HCT116 (cell line): ENCODE data around the gene PRKCH. TPM values are rescaled to one million over a fixed set of nuclear protein-coding genes. Genes with fewer than 3 reads are reported as not detected.

Source experiments
- ATAC-seq: fragments of 200-7000 bp; cut with Tn5 transposase; 2 replicates; pipeline ENCODE4 v1.9.1; 2020; ENCODE audit warnings: mild to moderate bottlenecking, moderate library complexity
- BruUV-seq: library from RNA; stranded (reverse); fragments of 400-500 nt; replicated peaks from 2 replicates; lab custom pipeline; 2021; lab: Mats Ljungman, UMichigan
- CTCF ChIA-PET: fragments of 300-600 bp; sonication (Branson Sonifier 250); formaldehyde crosslinking; loops from one replicate; lab custom pipeline; 2021; ENCODE audit warnings: antibody characterized with exemption; lab: Charles Lee
- POLR2A ChIA-PET: fragments of 300-600, 350-600 bp; sonication (Branson Sonifier 250); formaldehyde crosslinking; loops from one replicate; lab custom pipeline; 2021; ENCODE audit warnings: antibody characterized with exemption; lab: Charles Lee
- RAD21 ChIA-PET, 2 experiments: fragments of 300-600 bp; sonication (Branson Sonifier 250); formaldehyde crosslinking; loops; one replicate each; lab custom pipeline; 2023; ENCODE audit warnings: low total read pairs in 2 of 2; ENCODE audit not compliant: uncharacterized antibody in 2 of 2, unreplicated experiment in 2 of 2, low non-redundant PET in 1 of 2; lab: Charles Lee
- DNase-seq: peaks from one replicate; pipeline ENCODE4 v3.0.0-alpha.2; 2010; ENCODE audit warnings: low read depth, low spot score
- H2AFZ ChIP-seq: fragments of 200-600 bp; shearing (Covaris generic), sonication (generic); 2 replicates; pipeline ENCODE4 v1.6.1; 2017; ENCODE audit warnings: low read depth, mixed run types, mixed read lengths, antibody characterized with exemption, low read length; ENCODE audit not compliant: poor library complexity, severe bottlenecking
- H3K27ac ChIP-seq: 2 replicates; pipeline ENCODE4 v1.5.1; 2012; ENCODE audit warnings: low read depth, low read length
- H3K27me3 ChIP-seq: fragments of 200-600 bp; sonication (generic); 2 replicates; pipeline ENCODE4 v1.6.1; 2016; ENCODE audit warnings: mixed run types, low read length, mixed read lengths; ENCODE audit not compliant: insufficient read depth
- H3K36me3 ChIP-seq, 2 experiments: fragments of 200-500 bp in 1 of 2; fragments of 200-600 bp in 1 of 2; sonication (Bioruptor generic) in 1 of 2; sonication (generic) in 1 of 2; 2 replicates each; pipeline versions ENCODE4 v1.5.1 to v1.6.1; 2014 to 2016; ENCODE audit warnings: low read length in 2 of 2, inconsistent platforms in 1 of 2, mixed read lengths in 1 of 2, mixed run types in 1 of 2; ENCODE audit not compliant: insufficient read depth in 2 of 2, control insufficient read depth in 1 of 2
- H3K4me1 ChIP-seq, 2 experiments: fragments of 200-600 bp in 1 of 2; sonication (generic) in 1 of 2; 2 replicates each; pipeline versions ENCODE4 v1.5.1 to v1.6.1; 2012 to 2017; ENCODE audit warnings: low read length in 2 of 2, inconsistent platforms in 1 of 2, mild to moderate bottlenecking in 1 of 2, mixed read lengths in 1 of 2, mixed run types in 1 of 2, moderate library complexity in 1 of 2; ENCODE audit not compliant: insufficient read depth in 2 of 2, control insufficient read depth in 1 of 2
- H3K4me2 ChIP-seq: fragments of 200-600 bp; sonication (generic); 2 replicates; pipeline ENCODE4 v1.6.1; 2017; ENCODE audit warnings: mixed run types, low read length, mixed read lengths
- H3K4me3 ChIP-seq, 2 experiments: fragments of 200-600 bp in 1 of 2; sonication (generic) in 1 of 2; replicated peaks in 1 of 2; 2 replicates each; pipeline ENCODE4 v1.5.1; 2011 to 2016; ENCODE audit warnings: low read length in 2 of 2, control low read depth in 1 of 2, low read depth in 1 of 2, mild to moderate bottlenecking in 1 of 2, mixed read lengths in 1 of 2, mixed run types in 1 of 2
- H3K79me2 ChIP-seq: fragments of 200-600 bp; sonication (generic); 2 replicates; pipeline ENCODE4 v1.6.1; 2017; ENCODE audit warnings: mild to moderate bottlenecking, mixed run types, low read length, moderate library complexity, mixed read lengths; ENCODE audit not compliant: insufficient read depth
- H3K9ac ChIP-seq: fragments of 200-600 bp; sonication (generic); 2 replicates; pipeline ENCODE4 v1.6.1; 2016; ENCODE audit warnings: low read length, mixed read lengths
- H3K9me2 ChIP-seq: fragments of 200-600 bp; sonication (generic), shearing (Covaris generic); 2 replicates; pipeline ENCODE4 v1.6.1; 2017; ENCODE audit warnings: mixed run types, mild to moderate bottlenecking, moderate library complexity; ENCODE audit not compliant: insufficient read depth
- H3K9me3 ChIP-seq, 2 experiments: fragments of 200-500 bp in 1 of 2; fragments of 200-600 bp in 1 of 2; sonication (Bioruptor generic) in 1 of 2; sonication (generic) in 1 of 2; 2 replicates each; pipeline ENCODE4 v1.6.1; 2014 to 2017; ENCODE audit warnings: low read length in 2 of 2, mixed read lengths in 2 of 2, inconsistent platforms in 1 of 2, low read depth in 1 of 2, mild to moderate bottlenecking in 1 of 2, mixed run types in 1 of 2, moderate library complexity in 1 of 2; ENCODE audit not compliant: control insufficient read depth in 1 of 2, insufficient read depth in 1 of 2
- H4K20me1 ChIP-seq: fragments of 200-600 bp; sonication (generic), shearing (Covaris generic); 2 replicates; pipeline ENCODE4 v1.6.1; 2017; ENCODE audit warnings: mixed run types, mild to moderate bottlenecking, moderate library complexity; ENCODE audit not compliant: insufficient read depth
- EGR1 ChIP-seq: IDR thresholded peaks from 2 replicates; pipeline ENCODE4 v1.6.1; 2012; ENCODE audit warnings: low read depth
- ELF1 ChIP-seq: IDR thresholded peaks from 2 replicates; pipeline ENCODE4 v1.6.1; 2012; ENCODE audit warnings: low read depth, borderline replicate concordance
- RAD21 ChIP-seq: IDR thresholded peaks from 2 replicates; pipeline ENCODE4 v1.6.1; 2012; ENCODE audit warnings: low read depth, mild to moderate bottlenecking
- TCF7L2 ChIP-seq: IDR thresholded peaks from 2 replicates; pipeline ENCODE4 v1.7.0; 2011; ENCODE audit warnings: borderline replicate concordance, inconsistent platforms; ENCODE audit not compliant: insufficient read depth, insufficient read length; ENCODE audit errors: extremely low read depth
- YY1 ChIP-seq: IDR thresholded peaks from 2 replicates; pipeline ENCODE4 v1.6.1; 2011; ENCODE audit warnings: low read length, low read depth, moderate library complexity, mild to moderate bottlenecking; ENCODE audit not compliant: insufficient replicate concordance; ENCODE audit errors: extremely low read depth
- intact Hi-C: fragments of 100-400 bp; cut with micrococcal nuclease; formaldehyde crosslinking; loops from 2 replicates; pipeline ENCODE4 v1.10.0; 2022
- total RNA-seq: library from RNA; stranded (reverse); gene quantifications from one replicate; pipeline ENCODE4 v1.2.1, GENCODE V29; 2021; ENCODE audit not compliant: unreplicated experiment
- TF ChIP-seq, protein P1 (sequence below), 3 experiments: fragments of 200-600 bp in 1 of 3; sonication (generic) in 1 of 3; IDR thresholded peaks in 2 of 3; conservative IDR thresholded peaks in 1 of 3; 2 replicates each; pipeline ENCODE4 v1.5.1; 2012 to 2017; ENCODE audit warnings: low read depth in 2 of 3, low read length in 2 of 3, antibody characterized with exemption in 1 of 3, borderline replicate concordance in 1 of 3, control low read depth in 1 of 3, mild to moderate bottlenecking in 1 of 3, mixed read lengths in 1 of 3, mixed run types in 1 of 3, moderate library complexity in 1 of 3; ENCODE audit not compliant: insufficient read depth in 1 of 3
- TF ChIP-seq, protein P2 (sequence below): IDR thresholded peaks from 2 replicates; pipeline ENCODE4 v1.6.1; 2012

Gene PRKCH
- total RNA-seq, 1 experiment from 2014 or later: 16.6 TPM

DNA sequence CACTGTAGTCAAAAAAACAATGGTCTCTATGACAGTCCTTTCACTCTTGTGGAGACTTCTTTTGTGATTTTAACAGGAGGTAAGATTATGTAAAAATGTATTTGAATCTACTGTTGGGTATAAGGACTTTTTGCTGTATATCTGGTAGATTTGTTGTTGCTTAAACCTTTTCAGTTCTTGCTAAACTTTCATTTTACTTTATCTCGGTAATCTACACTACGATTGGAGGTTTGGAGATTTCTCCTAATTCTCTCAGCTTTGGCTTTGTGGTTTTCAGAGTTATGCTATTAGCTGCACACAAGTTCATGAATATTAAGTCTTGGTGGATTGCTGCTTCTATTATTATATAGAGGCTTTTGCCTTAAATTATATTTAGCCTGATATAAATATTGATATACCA lies 257.4 kb downstream of the PRKCH start (continued):
- TF ChIP-seq, protein P1, sequence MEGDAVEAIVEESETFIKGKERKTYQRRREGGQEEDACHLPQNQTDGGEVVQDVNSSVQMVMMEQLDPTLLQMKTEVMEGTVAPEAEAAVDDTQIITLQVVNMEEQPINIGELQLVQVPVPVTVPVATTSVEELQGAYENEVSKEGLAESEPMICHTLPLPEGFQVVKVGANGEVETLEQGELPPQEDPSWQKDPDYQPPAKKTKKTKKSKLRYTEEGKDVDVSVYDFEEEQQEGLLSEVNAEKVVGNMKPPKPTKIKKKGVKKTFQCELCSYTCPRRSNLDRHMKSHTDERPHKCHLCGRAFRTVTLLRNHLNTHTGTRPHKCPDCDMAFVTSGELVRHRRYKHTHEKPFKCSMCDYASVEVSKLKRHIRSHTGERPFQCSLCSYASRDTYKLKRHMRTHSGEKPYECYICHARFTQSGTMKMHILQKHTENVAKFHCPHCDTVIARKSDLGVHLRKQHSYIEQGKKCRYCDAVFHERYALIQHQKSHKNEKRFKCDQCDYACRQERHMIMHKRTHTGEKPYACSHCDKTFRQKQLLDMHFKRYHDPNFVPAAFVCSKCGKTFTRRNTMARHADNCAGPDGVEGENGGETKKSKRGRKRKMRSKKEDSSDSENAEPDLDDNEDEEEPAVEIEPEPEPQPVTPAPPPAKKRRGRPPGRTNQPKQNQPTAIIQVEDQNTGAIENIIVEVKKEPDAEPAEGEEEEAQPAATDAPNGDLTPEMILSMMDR (IDR thresholded peaks at IDR 0.05 in 2 of 3, conservative IDR thresholded peaks at IDR 0.05 in 1 of 3; ENCODE audit: borderline replicate concordance in 1 of 3, insufficient read depth in 1 of 3, low read depth in 2 of 3, low read length in 2 of 3): no peak
- TF ChIP-seq EGR1: no peak

DNA sequence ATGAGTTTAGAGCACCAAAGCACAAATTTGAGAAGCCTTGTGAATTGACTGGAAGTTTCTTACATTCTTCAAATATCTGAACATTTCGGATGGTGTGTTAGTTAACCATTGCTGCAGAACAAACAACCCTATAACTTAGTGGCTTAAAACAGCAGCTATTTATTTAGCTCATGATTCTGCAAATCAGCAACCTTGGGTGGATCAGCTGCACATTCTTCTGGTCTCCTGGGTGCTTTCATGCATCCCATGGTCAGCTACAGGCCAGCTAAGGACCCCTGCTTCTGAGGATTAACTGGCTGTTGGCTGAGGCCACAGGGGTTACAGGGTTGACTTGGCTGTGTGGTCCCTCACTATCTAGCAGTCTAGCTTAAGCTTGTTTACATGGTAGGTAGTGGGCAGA lies 260.0 kb downstream of the PRKCH start:
- ChIA-PET POLR2A (interaction anchor here (0.8 to 1.3 kb wide), 2 partner anchors 10 to 21 kb away, joined by 3 read pairs; no protein-coding TSS in a partner anchor), RAD21 (no interaction called here), CTCF (interaction anchor here (1.3 kb wide), 1 partner anchor 10 kb away, joined by 3 read pairs; no protein-coding TSS in a partner anchor)
- no peak for DNase-seq
- Histone ChIP-seq H2AFZ (no peak overlapping the region), H3K9me2 (no peaks in the 10 kb centered on the region), H3K4me1 (peaks cover 0 to 12% of the 10 kb centered on the region in 2 experiments; a peak in 2 of 4 replicates), H4K20me1 (no peaks in the 10 kb centered on the region), H3K79me2 (no peaks in the 10 kb centered on the region), H3K4me2 (no peak overlapping the region), H3K9ac (no peak overlapping the region), H3K9me3 (no peaks in the 10 kb centered on the region), H3K27me3 (no peaks in the 10 kb centered on the region), H3K27ac (no peak overlapping the region), H3K4me3 (no peak overlapping the region), H3K36me3 (no peaks in the 10 kb centered on the region)
- no peak for ATAC-seq
- intact Hi-C loops: no loop called here
- BruUV-seq: no TSS peak
- TF ChIP-seq ELF1 (no peak), EGR1 (no peak), RAD21 (no peak), TCF7L2 (no peak), YY1 (no peak)
- TF ChIP-seq, protein P2, sequence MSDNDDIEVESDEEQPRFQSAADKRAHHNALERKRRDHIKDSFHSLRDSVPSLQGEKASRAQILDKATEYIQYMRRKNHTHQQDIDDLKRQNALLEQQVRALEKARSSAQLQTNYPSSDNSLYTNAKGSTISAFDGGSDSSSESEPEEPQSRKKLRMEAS: no peak
